OCI-LY7 (cell line): ENCODE data around the gene PLEKHA5.

Experiments used
- EZH2phosphoT487 ChIP-seq: fragments of 200-600 bp; sonication (generic); IDR thresholded peaks from 2 replicates; pipeline ENCODE4 v1.6.1; 2018; ENCODE audit warnings: low read depth, borderline replicate concordance, mild to moderate bottlenecking, mixed run types, antibody characterized with exemption, low read length, moderate library complexity, mixed read lengths
- TF ChIP-seq, protein P1 (sequence below): fragments of 200-600 bp; sonication (generic); conservative IDR thresholded peaks from 2 replicates; pipeline ENCODE4 v1.5.1; 2014; ENCODE audit warnings: mild to moderate bottlenecking, antibody characterized with exemption, low read length, moderate library complexity, mixed read lengths

DNA sequence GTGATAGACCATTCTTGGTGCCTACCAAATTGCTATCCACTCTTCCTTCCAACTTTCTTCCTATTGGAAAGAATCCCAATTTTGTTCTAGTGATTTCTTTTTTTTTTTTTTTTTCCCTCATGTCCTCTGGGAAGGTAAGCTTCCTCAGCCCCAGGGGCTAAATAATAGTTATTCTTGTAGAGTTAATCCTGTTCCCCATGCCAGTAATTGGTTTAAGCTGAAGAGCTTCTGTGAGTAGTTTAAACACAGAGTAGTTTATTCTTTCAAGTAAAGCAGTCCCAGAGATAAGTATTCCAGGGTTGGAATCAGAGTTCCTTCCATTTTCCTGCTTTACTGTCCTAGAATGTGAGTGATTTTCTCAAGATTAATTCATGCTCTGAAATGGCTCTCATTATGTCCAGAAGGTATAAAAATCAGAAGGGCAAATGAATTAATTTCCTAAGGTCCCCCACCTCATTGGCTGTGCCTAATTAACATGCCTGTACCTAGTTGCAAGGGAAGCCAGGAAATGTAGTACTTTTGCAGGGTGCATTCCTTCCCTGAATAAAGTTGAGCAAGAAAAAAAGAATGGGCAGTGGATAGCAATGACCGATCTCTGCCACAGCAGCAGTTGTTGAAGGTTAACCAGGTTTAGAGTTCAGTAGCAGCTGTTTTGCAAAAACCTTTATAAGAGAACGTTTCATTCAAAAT, 97.8 kb downstream of the PLEKHA5 start:
- TF ChIP-seq, protein P1, sequence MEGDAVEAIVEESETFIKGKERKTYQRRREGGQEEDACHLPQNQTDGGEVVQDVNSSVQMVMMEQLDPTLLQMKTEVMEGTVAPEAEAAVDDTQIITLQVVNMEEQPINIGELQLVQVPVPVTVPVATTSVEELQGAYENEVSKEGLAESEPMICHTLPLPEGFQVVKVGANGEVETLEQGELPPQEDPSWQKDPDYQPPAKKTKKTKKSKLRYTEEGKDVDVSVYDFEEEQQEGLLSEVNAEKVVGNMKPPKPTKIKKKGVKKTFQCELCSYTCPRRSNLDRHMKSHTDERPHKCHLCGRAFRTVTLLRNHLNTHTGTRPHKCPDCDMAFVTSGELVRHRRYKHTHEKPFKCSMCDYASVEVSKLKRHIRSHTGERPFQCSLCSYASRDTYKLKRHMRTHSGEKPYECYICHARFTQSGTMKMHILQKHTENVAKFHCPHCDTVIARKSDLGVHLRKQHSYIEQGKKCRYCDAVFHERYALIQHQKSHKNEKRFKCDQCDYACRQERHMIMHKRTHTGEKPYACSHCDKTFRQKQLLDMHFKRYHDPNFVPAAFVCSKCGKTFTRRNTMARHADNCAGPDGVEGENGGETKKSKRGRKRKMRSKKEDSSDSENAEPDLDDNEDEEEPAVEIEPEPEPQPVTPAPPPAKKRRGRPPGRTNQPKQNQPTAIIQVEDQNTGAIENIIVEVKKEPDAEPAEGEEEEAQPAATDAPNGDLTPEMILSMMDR = no peak
- no peak for TF ChIP-seq EZH2phosphoT487
